NCI-H82 treated with DMSO at 0.1 percent for 48 hours (cell line): ENCODE measurements around the gene RPH3AL.
"Not testable (repeated sequence)": the region's sequence is repeated elsewhere in the genome, so short reads cannot be mapped to it uniquely, and the experiment has no call there.

ENCODE experiments used
- DNase-seq: peaks from one replicate; lab custom pipeline; 2025; ENCODE audit not compliant: unreplicated experiment; lab: John Stamatoyannopoulos, UW

Gene RPH3AL

DNA sequence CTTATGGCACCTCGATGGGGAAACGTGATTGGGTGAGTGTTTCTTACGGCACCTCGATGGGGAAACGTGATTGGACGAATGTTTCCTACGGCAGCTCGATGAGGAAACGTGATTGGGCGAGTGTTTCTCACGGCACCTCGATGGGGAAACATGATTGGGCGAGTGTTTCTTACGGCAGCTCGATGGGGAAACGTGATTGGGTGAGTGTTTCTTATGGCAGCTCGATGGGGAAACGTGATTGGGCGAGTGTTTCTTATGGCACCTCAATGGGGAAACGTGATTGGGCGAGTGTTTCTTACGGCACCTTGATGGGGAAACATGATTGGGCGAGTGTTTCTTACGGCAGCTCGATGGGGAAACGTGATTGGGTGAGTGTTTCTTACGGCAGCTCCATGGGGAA lies 146.1 kb downstream of the RPH3AL start:
- DNase-seq: not testable (repeated sequence)

DNA sequence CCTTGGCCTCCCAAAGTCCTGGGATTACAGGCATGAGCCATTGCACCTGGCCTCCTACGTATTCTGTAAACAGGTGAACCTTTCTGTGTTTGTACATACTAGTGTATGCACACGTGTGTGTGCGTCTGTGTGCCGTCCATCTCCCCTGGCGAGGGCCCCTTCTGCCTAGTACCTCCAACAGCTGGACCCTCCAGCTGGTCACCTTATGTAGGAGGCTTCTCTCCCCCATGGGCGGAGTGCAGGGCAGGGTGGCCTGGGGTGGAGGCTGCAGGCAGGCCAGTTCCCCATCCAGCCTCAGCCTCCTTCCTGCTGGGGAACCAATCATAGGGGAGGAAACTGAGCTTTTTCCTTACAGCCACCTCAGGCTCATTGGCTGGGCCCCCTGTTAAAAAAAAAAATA lies 146.8 kb downstream of the RPH3AL start:
- DNase-seq: no peak

DNA sequence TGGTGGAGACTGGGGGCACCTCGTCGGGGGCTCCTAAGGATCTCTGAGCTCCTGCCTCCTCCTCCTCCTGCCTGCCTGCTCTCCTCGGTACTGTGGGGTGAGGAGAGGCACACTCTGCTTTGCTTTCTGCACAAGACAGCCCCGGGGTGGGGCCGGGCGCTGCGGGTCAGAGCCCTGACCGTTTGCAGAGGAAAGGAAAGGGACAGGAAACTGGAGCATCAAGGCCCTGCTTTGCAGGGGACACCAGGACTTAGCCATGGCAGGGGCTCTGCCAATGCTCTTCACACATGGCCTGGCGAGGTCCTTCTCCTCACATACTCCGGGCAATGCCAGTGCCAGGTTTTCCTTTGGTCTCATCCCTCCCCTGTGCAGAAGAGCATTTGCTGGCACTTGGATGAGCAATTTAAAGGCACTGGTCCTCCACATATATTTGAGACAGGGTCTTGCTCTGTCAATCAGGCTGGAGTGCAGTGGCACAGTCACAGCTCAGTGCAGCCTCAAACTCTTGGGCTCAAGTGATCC lies 147.4 kb downstream of the RPH3AL start:
- DNase-seq: no peak

DNA sequence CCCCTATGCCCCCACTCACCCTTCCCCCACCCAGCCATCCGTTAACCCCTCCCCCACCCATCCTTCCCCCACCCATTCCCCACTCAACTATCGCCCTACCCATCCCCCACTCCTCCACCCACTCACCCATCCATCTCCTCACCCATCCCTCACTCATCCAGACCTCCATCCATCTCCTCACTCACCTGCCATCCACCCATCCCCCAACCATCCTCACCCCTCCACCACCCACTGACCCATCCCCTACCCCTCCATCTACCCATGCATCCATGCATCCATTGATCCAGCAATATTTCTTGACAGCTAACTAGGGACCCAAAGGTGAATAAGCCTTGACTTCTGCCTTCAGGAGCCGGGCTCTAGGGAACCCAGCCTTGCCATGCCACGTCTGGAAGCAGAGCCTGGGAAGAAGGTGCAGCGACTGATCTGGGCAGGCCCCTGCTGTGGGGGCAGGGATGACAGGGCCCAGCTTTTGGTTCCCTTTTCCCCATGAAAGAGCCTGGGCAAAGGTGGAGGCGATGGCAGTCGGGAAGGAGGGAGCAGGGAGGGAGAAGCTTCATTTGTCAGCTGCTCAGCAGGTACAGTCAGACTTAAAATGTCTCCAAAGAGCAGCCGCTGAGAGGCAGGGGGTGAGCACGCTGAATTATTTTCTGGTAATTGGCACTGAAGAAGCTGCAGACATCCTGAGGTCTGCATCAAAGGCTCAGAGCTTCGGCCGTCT lies 148.0 kb downstream of the RPH3AL start:
- DNase-seq: no peak

DNA sequence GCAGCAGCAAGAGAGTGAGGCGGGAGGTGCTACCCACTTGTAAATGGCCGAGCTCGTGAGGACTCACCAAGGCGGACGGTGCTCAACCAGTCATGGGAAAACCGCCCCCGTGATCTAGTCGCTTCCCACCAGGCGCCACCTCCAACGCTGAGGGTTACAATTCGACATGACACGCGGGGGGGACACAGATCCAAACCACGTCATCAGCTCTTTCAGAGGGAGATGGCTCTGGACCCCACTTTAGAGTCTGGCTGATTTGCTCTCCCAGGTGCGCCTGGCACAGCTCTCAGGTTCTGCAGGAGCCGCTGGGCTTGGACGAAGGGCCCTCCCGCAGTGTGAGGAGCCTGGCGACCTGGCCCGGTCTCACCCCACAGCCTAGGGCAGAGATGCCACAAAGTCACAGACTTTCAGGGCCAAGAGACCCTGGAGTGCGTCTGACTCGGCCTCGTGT lies 150.1 kb downstream of the RPH3AL start:
- DNase-seq: no peak

DNA sequence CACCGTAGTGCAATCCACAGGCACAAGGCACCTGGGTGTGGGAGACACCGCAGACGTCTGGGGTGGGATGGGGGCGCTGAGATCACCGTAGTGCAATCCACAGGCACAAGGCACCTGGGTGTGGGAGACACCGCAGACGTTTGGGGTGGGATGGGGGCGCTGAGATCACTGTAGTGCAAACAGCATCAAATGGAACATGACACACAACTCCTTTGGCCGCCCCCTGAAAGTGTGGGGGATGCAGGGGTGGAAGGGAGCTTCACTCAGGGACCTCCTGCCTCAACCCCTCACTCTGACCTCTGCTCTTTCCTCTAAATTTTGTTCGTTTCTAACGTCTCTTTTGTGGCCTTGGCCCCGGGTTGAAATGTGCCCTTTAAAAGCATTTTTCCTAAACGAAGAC lies 150.9 kb downstream of the RPH3AL start:
- not testable (repeated sequence) for DNase-seq

DNA sequence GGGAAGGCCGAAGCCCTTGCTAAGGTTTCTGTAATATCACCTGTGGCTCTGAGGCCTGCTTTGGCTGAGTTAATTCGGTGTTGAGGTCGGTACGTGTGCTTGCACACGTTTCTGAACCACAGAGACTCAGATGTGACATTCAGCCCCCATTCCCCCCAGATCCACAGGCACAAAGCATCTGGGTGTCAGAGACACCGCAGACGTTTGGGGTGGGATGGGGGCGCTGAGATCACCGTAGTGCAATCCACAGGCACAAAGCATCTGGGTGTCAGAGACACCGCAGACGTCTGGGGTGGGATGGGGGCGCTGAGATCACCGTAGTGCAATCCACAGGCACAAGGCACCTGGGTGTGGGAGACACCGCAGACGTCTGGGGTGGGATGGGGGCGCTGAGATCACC lies 151.3 kb downstream of the RPH3AL start:
- not testable (repeated sequence) for DNase-seq

DNA sequence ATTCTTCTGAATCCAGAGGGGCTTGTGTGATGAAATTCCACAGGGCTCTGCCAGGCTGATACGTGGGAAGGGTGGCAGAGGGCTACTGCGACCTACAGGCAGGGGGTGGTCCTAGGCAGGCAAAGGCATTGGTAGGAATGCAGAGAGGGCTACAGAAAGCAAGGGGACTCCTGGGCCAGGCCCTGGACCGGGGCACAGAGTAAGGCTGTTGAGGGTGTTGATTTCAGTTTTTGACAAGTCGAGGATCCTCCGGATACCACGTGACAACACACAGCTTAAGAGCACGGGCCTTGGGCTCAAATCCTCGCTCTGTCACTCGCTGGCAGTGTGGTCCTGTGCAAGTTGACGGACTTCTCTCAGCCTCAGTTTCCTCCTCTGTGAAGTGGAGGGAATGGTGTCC lies 152.0 kb downstream of the RPH3AL start:
- no peak for DNase-seq

DNA sequence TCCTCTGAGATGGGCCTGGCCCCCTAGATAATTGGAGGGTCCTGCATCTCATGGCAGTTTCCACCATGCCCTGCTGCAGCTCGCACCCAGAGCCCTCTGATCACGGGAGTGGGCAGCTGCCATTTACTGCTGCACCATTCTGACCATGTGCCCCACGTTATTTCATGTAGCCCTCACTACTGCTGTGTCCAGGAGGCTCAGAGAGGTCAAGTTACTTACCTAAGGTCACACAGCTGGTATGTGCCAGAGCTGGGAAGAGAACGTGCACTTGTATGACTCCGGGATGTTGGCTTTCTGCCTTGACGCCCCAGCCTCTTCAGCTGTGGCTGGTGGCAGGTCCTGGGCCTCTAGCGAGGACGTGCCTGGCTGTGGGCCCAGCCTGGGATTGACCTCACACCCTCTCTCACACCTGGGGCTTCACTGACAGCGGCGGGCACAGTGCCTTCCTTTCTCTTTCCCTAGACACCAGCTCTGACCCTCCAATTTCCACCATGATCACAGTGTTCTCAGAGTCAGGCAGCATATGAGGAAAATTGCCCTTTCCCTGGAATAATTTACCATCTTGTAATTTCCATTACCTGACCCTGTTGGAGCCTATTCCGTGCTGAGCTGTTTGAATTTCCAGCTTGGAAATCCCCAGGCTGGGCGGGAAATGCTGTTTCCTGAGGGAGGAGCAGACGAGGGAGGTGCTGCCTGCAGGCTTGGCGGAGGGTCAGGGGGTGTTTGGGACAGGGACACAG lies 152.6 kb downstream of the RPH3AL start:
- no peak for DNase-seq

DNA sequence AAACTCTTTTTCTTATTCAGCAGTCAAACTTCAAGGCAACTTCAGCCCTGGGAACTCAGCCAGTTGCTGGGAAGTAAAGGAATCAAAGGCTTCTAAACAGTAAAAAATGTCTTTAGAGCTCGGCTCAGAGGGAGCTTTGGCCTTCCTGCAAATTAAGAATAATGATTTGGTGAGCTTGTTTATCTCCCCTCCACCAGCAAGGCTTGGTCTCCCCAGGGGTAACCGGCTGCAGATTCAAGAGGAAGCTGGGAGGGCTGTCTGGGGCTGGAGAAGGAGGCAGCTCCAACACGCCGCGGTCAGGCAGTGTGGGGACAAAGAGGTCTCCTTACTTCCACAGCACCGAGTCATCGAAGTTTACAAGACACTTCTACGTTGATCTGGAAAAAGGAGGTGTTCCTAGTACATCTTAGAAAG lies 153.4 kb downstream of the RPH3AL start:
- no peak for DNase-seq

DNA sequence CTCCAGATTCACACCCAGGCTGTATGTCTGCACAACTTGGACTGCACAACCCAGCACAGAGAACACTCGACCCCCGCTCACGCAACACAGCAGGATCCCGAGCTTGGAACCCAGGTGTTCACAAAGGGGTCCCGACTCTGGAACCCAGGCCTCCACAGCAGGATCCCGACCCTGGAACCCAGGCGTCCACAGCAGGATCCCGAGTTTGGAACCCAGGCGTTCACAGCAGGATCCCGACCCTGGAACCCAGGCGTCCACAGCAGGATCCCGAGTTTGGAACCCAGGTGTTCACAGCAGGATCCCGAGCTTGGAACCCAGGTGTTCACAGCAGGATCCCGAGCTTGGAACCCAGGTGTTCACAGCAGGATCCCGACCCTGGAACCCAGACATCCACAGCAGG lies 154.4 kb downstream of the RPH3AL start:
- not testable (repeated sequence) for DNase-seq

DNA sequence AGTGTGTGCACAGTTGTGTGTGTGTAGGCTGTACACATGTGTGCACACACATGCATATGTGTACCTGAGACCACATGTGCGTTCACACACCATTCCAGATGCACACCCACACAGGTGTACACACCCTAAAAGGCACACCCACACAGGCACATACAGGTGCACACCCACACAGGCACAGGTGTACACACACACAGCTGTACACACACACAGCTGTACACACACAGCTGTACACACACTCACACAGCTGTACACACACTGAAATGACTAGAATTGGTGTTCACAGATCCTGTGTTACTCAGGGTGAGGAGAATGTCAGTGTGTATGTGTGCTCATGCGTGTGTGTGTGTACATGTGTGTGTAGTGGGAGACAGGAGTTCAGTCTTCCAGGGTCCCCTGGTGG lies 155.3 kb downstream of the RPH3AL start:
- no peak for DNase-seq

DNA sequence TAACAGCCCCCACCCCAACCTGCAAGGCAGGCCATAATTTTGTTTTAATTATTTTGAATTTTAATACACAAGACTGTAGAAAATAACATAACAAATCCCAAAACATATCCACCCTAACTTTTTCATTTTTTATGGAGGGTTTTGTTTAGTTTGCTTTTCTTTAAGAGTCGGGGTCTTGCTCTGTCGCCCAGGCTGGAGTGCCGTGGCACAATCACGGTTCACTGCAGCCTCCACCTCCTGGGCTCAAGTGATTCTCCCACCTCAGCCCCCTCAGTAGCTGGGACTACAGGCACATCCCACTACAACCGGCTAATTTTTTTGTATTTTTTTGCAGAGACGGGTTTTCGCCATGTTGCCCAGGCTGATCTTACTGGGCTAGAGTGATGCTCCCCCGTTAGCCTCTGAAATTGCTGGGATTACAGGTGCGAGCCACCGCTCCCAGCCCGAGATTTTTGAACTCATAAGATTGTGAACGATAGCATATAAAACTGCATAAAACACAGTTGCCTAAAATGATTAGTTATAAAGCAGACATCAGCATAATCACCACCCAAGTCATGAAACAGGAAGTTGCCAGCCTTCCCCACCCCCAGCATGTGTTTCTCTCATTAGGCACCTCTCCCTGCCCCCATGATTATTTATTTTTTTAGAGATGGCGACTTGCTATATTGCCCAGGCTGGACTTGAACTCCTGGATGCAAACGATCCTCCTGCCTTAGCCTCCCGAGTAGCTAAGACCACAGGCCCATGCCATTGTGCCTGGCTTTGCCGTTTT lies 157.6 kb downstream of the RPH3AL start:
- no peak for DNase-seq

DNA sequence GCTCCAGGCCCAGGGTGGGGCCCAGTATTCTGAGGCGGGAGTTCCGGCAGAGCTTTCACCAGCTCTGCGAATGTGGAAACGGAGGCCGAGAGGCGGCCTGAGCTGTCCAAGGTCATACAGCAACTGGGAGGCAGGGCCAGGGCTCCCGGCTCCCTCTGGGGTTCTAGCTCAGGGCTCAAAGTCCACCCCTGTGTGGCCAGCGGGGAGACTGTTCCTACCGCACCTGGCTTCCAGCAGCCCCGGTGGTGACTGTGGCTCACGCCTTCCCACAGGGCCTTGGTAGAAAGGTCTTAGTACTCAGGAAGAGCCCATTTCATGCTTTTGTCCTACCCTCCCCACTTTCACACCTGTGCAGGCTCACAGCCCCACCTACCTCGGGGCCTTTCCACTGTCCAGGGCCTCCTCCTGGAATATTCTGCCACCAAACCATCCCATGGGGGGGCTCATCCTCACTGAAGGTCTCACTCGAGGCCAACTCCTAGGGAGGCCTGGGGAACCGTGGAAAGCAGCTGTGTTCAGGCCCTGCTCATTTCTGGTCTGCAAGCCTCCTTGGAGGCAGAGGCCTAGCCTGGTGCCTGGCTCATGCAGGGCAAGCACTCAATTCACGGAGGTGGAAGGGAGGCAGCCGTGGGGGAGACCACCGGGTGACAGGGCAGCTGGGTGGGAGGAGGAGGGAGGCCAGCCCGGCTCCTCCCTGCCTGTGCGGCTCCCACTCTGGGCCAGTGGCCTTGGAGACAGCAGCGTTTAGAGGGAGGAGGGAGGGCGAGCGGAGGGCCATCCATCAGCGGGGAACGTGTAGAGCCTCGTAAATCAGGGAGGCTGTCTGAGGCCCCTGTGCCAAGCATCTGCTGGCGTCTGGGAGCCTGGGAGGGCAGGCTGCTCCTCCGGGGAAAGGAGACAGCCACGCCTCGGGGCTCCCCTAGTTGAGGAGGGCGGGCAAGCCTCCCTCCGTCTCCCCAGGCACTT lies 158.5 kb downstream of the RPH3AL start:
- peak; percentile 76 for DNase-seq

DNA sequence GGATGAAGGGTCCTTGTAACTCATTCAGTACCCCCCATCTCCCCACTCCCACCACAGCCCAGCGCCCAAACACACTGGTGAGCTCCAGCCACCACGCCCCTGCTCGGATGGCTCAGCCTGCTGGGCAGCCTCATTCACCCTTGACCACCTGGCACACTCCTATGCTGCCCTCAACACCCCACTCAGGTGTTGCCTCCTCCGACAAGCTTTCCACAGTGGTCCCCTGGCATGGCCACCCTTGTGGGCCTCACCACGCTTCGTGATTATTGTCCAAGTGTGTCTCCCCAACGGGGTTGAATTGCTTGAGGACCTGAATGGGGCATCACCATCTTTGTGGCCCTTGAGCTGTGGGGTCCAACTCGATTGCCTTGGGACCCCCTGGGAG lies 159.2 kb downstream of the RPH3AL start:
- no peak for DNase-seq

DNA sequence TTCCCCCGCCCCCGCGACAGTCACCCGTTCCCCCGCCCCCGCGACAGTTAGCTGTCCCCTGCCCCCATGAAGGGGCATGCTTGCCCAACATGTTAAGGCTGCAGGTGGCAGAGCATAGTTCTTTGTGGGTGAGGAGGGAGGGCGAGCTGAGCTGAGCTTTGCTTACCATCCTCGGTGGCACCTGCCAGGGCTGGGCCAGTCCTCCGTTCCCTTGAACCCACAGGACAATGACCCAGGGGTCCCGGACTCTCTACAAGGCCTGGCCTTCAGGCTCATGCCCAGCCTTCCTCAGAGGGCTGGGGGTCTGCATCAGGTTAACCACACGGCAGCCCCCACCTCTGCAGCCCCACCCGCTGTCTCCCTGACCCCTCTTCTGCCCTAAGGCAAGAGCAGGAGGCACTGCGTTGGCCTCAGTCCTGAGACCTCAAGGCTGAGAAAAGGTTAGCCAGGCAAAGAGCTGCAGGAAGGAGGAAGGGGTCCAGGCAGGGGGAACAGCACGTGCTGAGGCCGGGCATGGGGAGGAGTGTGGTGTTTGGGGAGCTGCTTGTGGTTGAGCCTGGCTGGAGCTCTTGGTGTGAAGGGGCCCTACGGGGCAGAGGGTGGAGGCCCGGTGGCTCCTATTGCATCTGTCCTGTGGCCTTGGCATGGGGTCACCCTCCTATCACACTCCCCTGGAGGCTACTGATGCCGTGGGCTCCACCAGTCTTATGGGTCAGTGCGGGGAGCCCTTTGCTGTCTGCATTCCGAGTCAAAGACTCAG lies 159.8 kb downstream of the RPH3AL start:
- DNase-seq: no peak

DNA sequence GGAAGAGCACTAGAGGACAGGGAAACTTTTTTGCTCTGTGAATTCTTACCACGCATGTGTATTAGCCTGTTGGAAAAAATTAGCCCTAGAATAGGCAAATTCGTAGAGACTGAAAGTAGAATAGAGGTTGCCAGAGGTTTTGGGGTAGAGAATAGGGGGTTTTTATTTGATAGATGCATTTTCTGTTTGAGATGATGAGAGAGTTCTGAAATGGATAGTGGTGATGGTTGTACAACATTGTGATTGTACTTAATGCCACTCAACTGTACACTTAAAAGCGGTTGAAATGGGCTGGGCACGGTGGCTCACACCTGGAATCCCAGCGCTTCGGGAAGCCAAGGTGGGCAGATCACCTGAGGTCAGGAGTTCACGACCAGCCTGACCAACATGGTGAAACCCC lies 163.2 kb downstream of the RPH3AL start:
- no peak for DNase-seq

DNA sequence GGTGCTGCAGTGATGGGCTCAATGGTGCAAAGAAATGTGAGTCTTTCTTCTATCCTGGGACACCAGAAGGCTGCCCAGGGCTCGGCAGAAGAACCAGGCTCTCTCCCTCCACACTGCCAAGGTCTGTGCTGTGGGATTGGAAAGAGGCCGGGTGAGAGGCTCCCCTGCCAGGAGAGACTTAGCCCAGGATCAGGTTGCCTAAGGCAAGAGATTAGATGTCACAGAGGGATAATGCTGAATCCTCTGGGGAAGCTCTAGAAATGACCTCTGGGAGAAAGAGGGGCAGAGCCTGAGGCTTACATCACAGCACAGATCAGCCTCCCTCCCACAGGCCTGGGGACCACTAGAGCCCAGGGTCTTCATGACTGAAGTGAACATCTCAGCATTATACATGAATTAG lies 165.5 kb downstream of the RPH3AL start:
- peak; percentile 92 for DNase-seq

DNA sequence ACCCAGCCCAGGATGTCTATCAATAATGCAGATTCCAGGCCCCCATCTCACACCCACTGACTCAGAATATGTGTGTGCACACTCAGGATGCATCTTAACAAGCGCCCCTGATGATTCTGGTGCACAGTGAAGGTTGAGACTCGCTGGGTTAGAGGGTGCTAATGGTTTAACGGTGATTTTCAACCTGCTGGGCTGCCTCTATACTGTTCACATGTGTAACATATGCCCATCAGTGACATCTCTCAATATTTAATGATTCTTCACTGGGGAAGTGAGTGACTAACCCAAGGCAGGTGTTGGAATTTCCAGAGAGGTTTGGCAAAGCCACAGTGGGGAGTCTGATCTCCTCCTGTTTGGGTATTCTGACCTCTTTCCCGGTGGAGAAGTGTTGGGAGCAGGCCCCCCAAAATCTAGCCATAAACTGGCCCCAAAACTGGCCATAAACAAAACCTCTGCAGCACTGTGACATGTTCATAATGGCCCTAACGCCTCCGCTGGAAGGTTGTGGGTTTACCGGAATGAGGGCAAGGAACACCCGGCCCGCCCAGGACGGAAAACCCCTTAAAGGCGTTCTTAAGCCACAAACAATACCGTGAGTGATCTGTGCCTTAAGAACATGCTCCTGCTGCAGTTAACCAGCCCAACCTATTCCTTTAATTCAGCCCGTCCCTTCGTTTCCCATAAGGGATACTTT lies 167.0 kb downstream of the RPH3AL start:
- DNase-seq: no peak
